A673 (cell line): ENCODE results near the gene FAM20B.

ENCODE experiments used
- CTCF ChIP-seq: fragments of 300-800, 200-600 bp; sonication (generic); conservative IDR thresholded peaks from 2 replicates; pipeline ENCODE4 v1.5.1; 2017; ENCODE audit warnings: low read depth, mild to moderate bottlenecking, antibody characterized with exemption, low read length, moderate library complexity, mixed read lengths
- EZH2 ChIP-seq: fragments of 200-600 bp; sonication (generic); IDR thresholded peaks from 2 replicates; pipeline ENCODE4 v1.6.1; 2017; ENCODE audit warnings: borderline replicate concordance, low read depth, mild to moderate bottlenecking, mixed read lengths, antibody characterized with exemption, low read length; ENCODE audit not compliant: poor library complexity, severe bottlenecking

- TF ChIP-seq EZH2, result no peak
- TF ChIP-seq CTCF, result no peak
Observed at GRCh38 chr1:179091691-179092165, 66.0 kb downstream of the FAM20B start.
